ENCODE measurements around the gene TMA7.

Gene TMA7

GRCh38 chr3:48410205-48411040 is 29.6 kb upstream of the TMA7 start:
- H3K9me3 ChIP-seq = no peaks in the 10 kb centered on the region
- H3K4me1 ChIP-seq (ENCODE audit: control insufficient read depth in 1 of 2, insufficient read depth in 1 of 2, low read depth in 1 of 2, low read length in 1 of 2) = no peaks in the 10 kb centered on the region
- TF ChIP-seq, protein P1, sequence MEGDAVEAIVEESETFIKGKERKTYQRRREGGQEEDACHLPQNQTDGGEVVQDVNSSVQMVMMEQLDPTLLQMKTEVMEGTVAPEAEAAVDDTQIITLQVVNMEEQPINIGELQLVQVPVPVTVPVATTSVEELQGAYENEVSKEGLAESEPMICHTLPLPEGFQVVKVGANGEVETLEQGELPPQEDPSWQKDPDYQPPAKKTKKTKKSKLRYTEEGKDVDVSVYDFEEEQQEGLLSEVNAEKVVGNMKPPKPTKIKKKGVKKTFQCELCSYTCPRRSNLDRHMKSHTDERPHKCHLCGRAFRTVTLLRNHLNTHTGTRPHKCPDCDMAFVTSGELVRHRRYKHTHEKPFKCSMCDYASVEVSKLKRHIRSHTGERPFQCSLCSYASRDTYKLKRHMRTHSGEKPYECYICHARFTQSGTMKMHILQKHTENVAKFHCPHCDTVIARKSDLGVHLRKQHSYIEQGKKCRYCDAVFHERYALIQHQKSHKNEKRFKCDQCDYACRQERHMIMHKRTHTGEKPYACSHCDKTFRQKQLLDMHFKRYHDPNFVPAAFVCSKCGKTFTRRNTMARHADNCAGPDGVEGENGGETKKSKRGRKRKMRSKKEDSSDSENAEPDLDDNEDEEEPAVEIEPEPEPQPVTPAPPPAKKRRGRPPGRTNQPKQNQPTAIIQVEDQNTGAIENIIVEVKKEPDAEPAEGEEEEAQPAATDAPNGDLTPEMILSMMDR (IDR thresholded peaks at IDR 0.05) = no peak
- H3K4me3 ChIP-seq (ENCODE audit: low read depth in 1 of 2, low read length in 1 of 2) = no peak overlapping the region
- no peak overlapping the region for H3K27ac ChIP-seq
- no peaks in the 10 kb centered on the region for H3K36me3 ChIP-seq
- no peaks in the 10 kb centered on the region for H3K27me3 ChIP-seq

DNA sequence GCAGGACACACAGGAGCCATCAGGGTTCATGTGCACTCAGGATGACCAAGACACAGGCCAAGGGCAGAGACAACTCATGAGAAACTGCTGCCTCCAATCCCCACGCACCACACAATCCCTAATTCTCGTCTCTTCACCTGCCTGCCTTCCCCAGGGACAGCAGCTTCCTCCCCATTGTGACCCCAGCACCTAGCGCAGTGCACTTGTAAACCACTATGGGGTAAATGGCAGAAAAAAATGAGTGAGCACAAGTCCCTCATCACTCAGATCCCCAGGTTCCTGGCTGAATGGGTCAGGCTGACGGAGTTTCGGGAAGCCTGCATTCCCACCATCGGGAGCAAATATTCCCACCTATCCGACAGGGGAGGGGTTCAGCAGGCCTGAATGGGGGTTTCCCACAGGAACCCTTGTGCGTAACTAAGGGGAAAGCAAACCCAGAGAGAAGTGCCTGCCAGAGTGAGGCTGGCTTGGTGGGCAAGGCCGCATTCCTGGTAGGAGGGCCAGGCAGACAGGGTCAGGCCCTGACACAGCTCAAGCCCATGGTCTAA is 28.9 kb upstream of the TMA7 start:
- Histone ChIP-seq H3K27me3 (no peaks in the 10 kb centered on the region), H3K4me1 (ENCODE audit: control insufficient read depth in 1 of 2, insufficient read depth in 1 of 2, low read depth in 1 of 2, low read length in 1 of 2) (no peaks in the 10 kb centered on the region), H3K4me3 (ENCODE audit: low read depth in 1 of 2, low read length in 1 of 2) (no peak overlapping the region), H3K9me3 (no peaks in the 10 kb centered on the region), H3K36me3 (no peaks in the 10 kb centered on the region), H3K27ac (no peak overlapping the region)
- TF ChIP-seq, protein P1 (IDR thresholded peaks at IDR 0.05) = no peak

DNA sequence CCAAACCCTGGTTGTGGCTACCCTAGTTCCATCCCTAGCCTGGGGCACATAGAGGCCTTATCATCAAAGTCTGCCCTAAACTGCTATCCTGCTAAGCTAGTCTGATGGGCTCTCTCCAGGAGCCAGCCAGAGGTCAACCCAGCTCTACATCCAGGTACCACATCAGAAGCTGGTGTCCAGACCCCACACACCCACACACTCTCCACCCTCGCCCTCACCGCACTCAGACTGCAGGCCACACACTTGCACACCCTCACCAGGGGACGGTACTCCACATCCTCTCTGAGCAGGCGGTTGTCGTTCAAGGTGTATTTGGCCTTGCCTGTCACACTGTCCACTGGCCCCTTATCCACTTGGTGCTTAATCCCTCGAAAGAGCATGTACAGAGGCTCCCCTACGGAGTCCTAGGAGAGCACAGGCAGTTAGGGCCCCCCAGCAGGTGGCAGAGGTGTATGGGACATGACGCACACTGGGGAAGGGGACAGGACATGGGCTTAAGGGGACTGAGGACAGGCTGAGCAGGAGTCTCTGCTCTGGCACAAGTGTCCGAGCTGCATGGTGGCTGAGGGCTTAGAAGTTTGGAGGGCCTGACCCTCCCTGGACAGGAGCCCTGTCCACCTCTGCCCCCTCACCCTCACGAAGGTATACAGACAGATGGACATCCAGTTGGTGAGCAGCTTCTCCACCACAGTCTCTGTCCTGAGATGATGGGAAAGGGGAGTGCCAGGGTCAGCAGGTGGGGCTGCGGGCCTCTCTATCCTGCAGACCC is 28.3 kb upstream of the TMA7 start:
- TF ChIP-seq, protein P1 (IDR thresholded peaks at IDR 0.05) = no peak
- H3K4me3 ChIP-seq (ENCODE audit: low read depth in 1 of 2, low read length in 1 of 2) = no peak overlapping the region
- no peaks in the 10 kb centered on the region for H3K36me3 ChIP-seq
- H3K27ac ChIP-seq = no peak overlapping the region
- H3K9me3 ChIP-seq = no peaks in the 10 kb centered on the region
- no peaks in the 10 kb centered on the region for H3K4me1 ChIP-seq (ENCODE audit: control insufficient read depth in 1 of 2, insufficient read depth in 1 of 2, low read depth in 1 of 2, low read length in 1 of 2)
- no peaks in the 10 kb centered on the region for H3K27me3 ChIP-seq

DNA sequence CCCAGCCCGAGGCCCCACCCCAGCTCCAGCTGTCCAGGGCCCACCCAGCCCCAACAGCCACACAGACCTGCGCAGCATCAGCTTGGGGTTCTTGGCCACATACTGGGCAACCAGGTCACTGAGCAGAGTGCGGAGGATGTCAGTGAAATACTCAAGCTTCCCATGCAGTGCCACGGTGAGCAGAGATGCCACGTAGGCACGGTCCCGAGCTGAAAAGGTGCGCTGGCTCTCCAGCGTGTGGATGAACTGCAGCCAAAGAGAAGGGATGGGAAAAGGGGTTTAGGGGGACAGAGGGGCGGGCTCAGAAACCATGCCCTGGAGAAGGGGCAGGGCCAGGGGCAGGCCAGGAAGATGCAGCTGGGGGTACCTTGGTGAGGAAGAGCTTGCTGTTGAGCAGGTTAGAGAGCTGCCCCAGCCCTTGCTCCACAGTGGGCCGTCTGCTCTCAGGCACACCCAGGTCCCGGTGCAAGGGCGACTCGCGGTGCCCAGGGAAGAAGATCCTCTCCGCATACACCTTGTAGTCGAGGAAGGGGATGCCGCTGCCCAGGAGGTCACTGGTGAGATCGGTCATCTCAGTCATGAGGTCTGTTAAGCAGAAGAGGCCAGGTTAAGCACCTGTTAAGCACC is 27.6 kb upstream of the TMA7 start:
- TF ChIP-seq, protein P1 (IDR thresholded peaks at IDR 0.05) = no peak
- Histone ChIP-seq H3K36me3 (no peaks in the 10 kb centered on the region), H3K4me3 (ENCODE audit: low read depth in 1 of 2, low read length in 1 of 2) (no peak overlapping the region), H3K4me1 (ENCODE audit: control insufficient read depth in 1 of 2, insufficient read depth in 1 of 2, low read depth in 1 of 2, low read length in 1 of 2) (no peaks in the 10 kb centered on the region), H3K27me3 (no peaks in the 10 kb centered on the region), H3K27ac (no peak overlapping the region), H3K9me3 (no peaks in the 10 kb centered on the region)

DNA sequence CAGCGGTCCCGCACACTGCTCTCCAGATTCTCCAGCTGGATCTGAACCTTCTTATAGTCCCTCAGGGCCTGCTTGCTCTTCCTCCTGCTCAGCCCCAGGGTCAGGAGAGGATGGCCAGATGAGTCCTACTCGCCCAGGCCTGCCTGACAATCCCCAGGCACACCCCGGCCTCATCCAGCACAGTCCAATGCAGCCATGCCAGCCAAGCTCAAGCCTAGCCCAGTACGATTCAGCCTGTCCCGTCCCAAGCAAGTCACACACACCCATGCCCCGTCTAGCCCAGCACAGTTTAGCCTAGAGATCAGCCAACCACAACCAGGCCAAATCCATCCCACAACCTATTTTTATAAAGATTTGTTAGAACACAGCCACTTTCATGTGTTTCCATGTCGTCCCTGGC is 27.0 kb upstream of the TMA7 start:
- Histone ChIP-seq H3K36me3 (no peaks in the 10 kb centered on the region), H3K27ac (no peak overlapping the region), H3K9me3 (no peaks in the 10 kb centered on the region), H3K4me1 (ENCODE audit: control insufficient read depth in 1 of 2, insufficient read depth in 1 of 2, low read depth in 1 of 2, low read length in 1 of 2) (no peaks in the 10 kb centered on the region), H3K4me3 (ENCODE audit: low read depth in 1 of 2, low read length in 1 of 2) (no peak overlapping the region), H3K27me3 (no peaks in the 10 kb centered on the region)
- TF ChIP-seq, protein P1 (IDR thresholded peaks at IDR 0.05) = no peak

All from neutrophil (primary cell).